Ovary (tissue), 9 donors: ENCODE measurements around the gene MAN1A2. TPM values are rescaled to one million over a fixed set of nuclear protein-coding genes. Genes with fewer than 3 reads are reported as not detected.
"Not testable (repeated sequence)": the region's sequence is repeated elsewhere in the genome, so short reads cannot be mapped to it uniquely, and the experiment has no call there.

Experiments used
- DNase-seq, 5 donors: peaks; one replicate each; pipeline ENCODE4 v3.0.0-alpha.2; 2019 to 2020
- H3K27ac ChIP-seq, 2 donors: fragments of 200-600 bp; one replicate each; pipeline versions ENCODE4 v1.5.1 to v1.8.0; 2019 to 2022
- H3K27me3 ChIP-seq: fragments of 200-600 bp; one replicate; pipeline ENCODE4 v1.8.0; 2022
- H3K36me3 ChIP-seq: fragments of 200-600 bp; sonication (generic); one replicate; pipeline ENCODE4 v1.5.1; 2019
- H3K4me1 ChIP-seq: one replicate; pipeline ENCODE4 v1.8.1; 2013; ENCODE audit warnings: mild to moderate bottlenecking, moderate library complexity; ENCODE audit not compliant: insufficient read depth
- H3K4me3 ChIP-seq: fragments of 200-600 bp; sonication (generic); one replicate; pipeline ENCODE4 v1.5.1; 2017
- H3K9me3 ChIP-seq, 2 donors: fragments of 200-600 bp in 1 of 2; sonication (generic) in 1 of 2; one replicate each; pipeline versions ENCODE4 v1.5.1 to v1.8.1; 2013 to 2019; ENCODE audit warnings: mild to moderate bottlenecking in 1 of 2, moderate library complexity in 1 of 2
- EP300 ChIP-seq: sonication (generic); formaldehyde crosslinking; IDR thresholded peaks from one replicate; pipeline ENCODE4 v1.6.1; 2017; ENCODE audit warnings: antibody characterized with exemption
- POLR2A ChIP-seq: fragments of 450-650 bp; IDR thresholded peaks from one replicate; pipeline ENCODE4 v1.6.1; 2017; ENCODE audit warnings: antibody characterized with exemption, mild to moderate bottlenecking, moderate library complexity
- whole genome bisulfite sequencing, 3 donors: extraction: QIAGEN DNeasy Blood & Tissue Kit in 1 of 3; methylation state at CpG; one replicate each; pipeline versions ENCODE4 v1.1.5 to v1.1.7; 2013 to 2017; 5-methylcytosine and 5-hydroxymethylcytosine counted together
- intact Hi-C, 4 donors: fragments of 100-400 bp; cut with DNase I; formaldehyde crosslinking; loops; one replicate each; pipeline versions ENCODE4 v1.11.0 to v1.15.1; 2022 to 2023
- polyA plus RNA-seq, 2 donors: library from polyadenylated mRNA; stranded (reverse); fragments of 200-250 nt in 1 of 2; fragments of 350-450 nt in 1 of 2; fragmentation: Illumina TruSeq in 1 of 2; extraction: RNeasy Lipid Tissue Mini Kit (QIAGEN cat#74804) in 1 of 2; gene quantifications; one replicate each; pipeline ENCODE4 v1.2.3, GENCODE V29; 2013 to 2014
- total RNA-seq, 7 donors: library from RNA; depleted of rRNA in 2 of 7; stranded (reverse); fragments of >200 nt in 2 of 7; fragmentation: NEBNext Ultra II Directional in 3 of 7; extraction: Animal tissue kit (Norgen Biotek cat#: 25700) in 3 of 7; gene quantifications; one replicate each; pipeline versions ENCODE4 v1.1.0 to v1.2.4, GENCODE V29; 2016 to 2023
- TF ChIP-seq, protein P1 (sequence below), 3 donors: fragments of 450-650 bp in 2 of 3; fragments of 200-600 bp in 1 of 3; IDR thresholded peaks; one replicate each; pipeline versions ENCODE4 v1.5.1 to v1.8.0; 2016 to 2022; ENCODE audit warnings: antibody characterized with exemption in 3 of 3, mild to moderate bottlenecking in 1 of 3
- donor health status: DM: no; HTN: no; CAD: no; lungs with moderate emphysema.
- donor health status: DM: no; HTN: no; CAD: no.
- donor health status: Bipolar disorder and iron deficiency.
- donor health status: DM: yes; HTN: yes; CAD: no.
- donor health status: DM: no; HTN: no; CAD: no.
- donor health status: DM: yes; HTN: yes; CAD: no.

Gene MAN1A2
- total and polyA plus RNA-seq, 9 donors = 9.3 to 59.9 (median 44.8) TPM

DNA sequence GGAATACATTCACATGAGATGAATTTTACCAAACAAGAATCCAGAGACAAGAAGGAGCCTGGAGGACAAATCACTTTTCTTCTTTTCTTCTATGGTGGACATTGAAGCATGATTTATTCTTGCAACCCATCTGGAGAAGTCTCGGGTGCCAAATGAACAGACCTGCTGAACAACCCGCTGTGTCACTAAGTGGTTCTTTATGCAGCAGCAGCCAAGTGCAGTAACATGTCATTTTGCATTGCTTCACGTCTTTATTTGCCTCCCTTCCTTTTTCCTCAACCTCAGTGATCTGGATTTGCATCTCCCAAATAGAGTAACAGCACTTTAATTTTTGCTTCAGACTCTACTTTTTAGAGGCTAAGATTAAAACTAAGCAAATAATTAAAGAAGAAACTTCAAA is 188.6 kb downstream of the MAN1A2 start:
- Histone ChIP-seq H3K27me3 (no peaks in the 10 kb centered on the region), H3K27ac (no peak overlapping the region), H3K36me3 (no peaks in the 10 kb centered on the region), H3K4me1 (no peaks in the 10 kb centered on the region), H3K9me3 (peaks cover 0 to 4% of the 10 kb centered on the region in 2 donors), H3K4me3 (no peak overlapping the region)
- WGBS, 3 donors = 71 to 83% (median 72%) methylated on average over 3 of the region's 3 CpGs
- DNase-seq = no peak
- intact Hi-C loops = no loop called here
- TF ChIP-seq EP300 (no peak), POLR2A (no peak)
- TF ChIP-seq, protein P1, sequence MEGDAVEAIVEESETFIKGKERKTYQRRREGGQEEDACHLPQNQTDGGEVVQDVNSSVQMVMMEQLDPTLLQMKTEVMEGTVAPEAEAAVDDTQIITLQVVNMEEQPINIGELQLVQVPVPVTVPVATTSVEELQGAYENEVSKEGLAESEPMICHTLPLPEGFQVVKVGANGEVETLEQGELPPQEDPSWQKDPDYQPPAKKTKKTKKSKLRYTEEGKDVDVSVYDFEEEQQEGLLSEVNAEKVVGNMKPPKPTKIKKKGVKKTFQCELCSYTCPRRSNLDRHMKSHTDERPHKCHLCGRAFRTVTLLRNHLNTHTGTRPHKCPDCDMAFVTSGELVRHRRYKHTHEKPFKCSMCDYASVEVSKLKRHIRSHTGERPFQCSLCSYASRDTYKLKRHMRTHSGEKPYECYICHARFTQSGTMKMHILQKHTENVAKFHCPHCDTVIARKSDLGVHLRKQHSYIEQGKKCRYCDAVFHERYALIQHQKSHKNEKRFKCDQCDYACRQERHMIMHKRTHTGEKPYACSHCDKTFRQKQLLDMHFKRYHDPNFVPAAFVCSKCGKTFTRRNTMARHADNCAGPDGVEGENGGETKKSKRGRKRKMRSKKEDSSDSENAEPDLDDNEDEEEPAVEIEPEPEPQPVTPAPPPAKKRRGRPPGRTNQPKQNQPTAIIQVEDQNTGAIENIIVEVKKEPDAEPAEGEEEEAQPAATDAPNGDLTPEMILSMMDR (IDR thresholded peaks at IDR 0.05) = no peak

DNA sequence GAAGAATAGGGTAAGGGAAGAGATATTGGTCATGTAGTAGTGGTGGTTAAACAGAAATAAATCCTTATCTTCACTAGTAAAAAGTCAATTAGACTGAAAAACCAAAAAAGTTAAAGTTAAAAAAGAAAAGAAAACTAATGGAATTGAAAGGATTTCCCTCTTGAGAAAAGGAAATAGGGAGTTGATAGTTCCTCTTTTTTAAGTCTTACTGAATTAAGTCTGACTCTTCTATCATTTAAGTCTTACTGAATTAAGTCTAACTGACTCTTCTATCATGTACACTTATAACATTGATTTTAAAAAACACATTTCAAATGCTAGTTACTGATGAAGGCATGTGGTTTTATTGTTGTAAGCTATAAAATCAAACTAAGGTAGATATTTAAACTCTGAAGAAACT is 189.1 kb downstream of the MAN1A2 start:
- Histone ChIP-seq H3K9me3 (peaks cover 0 to 4% of the 10 kb centered on the region in 2 donors), H3K27me3 (no peaks in the 10 kb centered on the region), H3K4me3 (no peak overlapping the region), H3K27ac (no peak overlapping the region), H3K4me1 (no peaks in the 10 kb centered on the region), H3K36me3 (no peaks in the 10 kb centered on the region)
- intact Hi-C loops = no loop called here
- TF ChIP-seq, protein P1 (IDR thresholded peaks at IDR 0.05) = no peak
- TF ChIP-seq POLR2A (no peak), EP300 (no peak)
- DNase-seq = no peak

DNA sequence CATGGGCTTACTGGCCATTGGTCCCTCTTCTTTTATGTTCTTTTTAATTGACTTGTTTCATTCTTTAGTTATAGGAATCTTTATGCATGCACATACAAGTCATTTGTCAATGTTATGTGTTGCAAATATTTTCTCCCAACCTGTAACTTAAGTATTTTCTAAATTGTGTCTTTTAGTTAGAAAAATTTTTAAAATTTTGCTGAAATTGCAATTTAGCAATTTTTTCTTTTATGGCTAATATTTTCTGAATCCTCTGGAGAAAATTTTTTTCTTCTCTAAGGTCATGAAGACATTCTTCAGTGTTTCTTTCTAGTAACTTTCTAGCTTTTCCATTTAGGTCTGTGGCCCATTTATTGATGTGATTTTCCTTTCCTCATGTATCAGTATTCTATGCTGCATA is 189.7 kb downstream of the MAN1A2 start:
- H3K4me3 ChIP-seq = no peak overlapping the region
- H3K9me3 ChIP-seq = peaks cover 0 to 4% of the 10 kb centered on the region in 2 donors
- no peaks in the 10 kb centered on the region for H3K27me3 ChIP-seq
- no peak overlapping the region for H3K27ac ChIP-seq
- intact Hi-C loops = no loop called here
- no peaks in the 10 kb centered on the region for H3K4me1 ChIP-seq
- DNase-seq = no peak
- TF ChIP-seq EP300 (no peak), POLR2A (no peak)
- TF ChIP-seq, protein P1 (IDR thresholded peaks at IDR 0.05) = no peak
- no peaks in the 10 kb centered on the region for H3K36me3 ChIP-seq

DNA sequence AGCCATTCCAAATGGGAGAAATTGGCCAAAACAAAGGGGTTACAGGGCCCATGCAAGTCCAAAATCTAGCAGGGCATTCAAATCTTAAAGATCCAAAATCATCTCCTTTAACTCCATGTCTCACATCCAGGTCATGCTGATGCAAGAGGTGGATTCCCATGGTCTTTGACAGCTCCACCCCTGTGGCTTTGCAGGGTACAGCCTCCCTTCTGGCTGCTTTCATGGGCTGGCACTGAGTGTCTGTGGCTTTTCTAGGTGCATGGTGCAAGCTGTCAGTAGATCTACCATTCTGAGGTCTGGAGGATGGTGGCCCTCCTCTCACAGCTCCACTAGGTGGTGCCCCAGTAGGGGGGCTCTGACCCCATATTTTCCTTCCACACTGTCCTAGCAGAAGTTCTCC is 191.2 kb downstream of the MAN1A2 start:
- H3K27ac ChIP-seq, intact Hi-C loops, H3K27me3 ChIP-seq, H3K9me3 ChIP-seq, H3K4me1 ChIP-seq, H3K36me3 ChIP-seq, H3K4me3 ChIP-seq, DNase-seq: not testable (repeated sequence)

DNA sequence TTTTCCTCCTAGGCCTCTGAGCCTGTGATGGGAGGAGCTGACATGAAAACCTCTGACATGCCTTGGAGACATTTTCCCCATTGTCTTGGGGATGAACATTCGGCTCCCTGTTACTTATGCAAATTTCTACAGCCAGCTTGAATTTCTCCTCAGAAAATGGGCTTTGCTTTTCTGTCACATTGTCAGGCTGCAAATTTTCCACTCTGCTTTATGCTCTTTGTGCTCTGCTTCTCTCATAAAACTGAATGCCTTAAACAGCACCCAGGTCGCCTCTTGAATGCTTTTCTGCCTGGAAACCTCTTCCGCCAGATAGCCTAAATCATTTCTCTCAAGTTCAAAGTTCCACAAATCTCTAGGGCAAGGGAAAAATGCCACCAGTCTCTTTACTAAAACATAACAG is 191.9 kb downstream of the MAN1A2 start:
- Histone ChIP-seq H3K27ac (no peak overlapping the region), H3K36me3 (no peaks in the 10 kb centered on the region), H3K27me3 (no peaks in the 10 kb centered on the region), H3K4me3 (no peak overlapping the region), H3K4me1 (no peaks in the 10 kb centered on the region), H3K9me3 (peaks cover 0 to 4% of the 10 kb centered on the region in 2 donors)
- 86 to 88% (median 87%) methylated on average over 3 of the region's 3 CpGs for WGBS, 3 donors
- intact Hi-C loops = no loop called here
- no peak for DNase-seq
- TF ChIP-seq, protein P1 (IDR thresholded peaks at IDR 0.05) = no peak
- TF ChIP-seq POLR2A (no peak), EP300 (no peak)
